ENCODE results near the gene PACRG. TPM values are rescaled to one million over a fixed set of nuclear protein-coding genes. Genes with fewer than 3 reads are reported as not detected.

The PACRG gene
- total RNA-seq, 3 donors from 2014 or later, result 0.64 to 6.4 (median 4.6) TPM

DNA sequence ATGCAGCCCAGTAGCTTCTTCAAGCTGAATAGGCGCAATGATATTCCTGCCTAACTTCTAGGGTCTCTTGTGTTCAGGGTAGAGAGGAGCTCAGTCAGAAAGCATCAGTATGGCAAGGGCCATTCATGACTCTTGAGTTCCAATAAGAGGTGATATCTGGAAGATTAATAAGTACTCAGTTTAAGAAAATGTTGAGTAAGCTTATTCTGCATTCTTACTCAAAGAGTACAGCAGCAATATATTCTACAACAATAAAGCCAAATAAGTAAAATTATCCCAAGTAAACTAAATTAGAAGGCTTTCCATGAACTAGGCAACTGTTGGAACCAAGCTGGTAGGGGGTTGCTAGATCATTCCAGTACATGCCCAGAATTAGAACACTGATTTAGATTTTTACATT is 303.2 kb downstream of the PACRG start:
- Histone ChIP-seq H3K4me3 (no peak overlapping the region), H3K27me3 (no peaks in the 10 kb centered on the region), H3K27ac (no peak overlapping the region), H3K9me3 (no peaks in the 10 kb centered on the region), H3K4me1 (no peaks in the 10 kb centered on the region), H3K36me3 (no peaks in the 10 kb centered on the region)
- TF ChIP-seq POLR2AphosphoS5 (IDR thresholded peaks at IDR 0.05) (no peak), POLR2A (IDR thresholded peaks at IDR 0.05) (no peak)
- TF ChIP-seq, protein P1, sequence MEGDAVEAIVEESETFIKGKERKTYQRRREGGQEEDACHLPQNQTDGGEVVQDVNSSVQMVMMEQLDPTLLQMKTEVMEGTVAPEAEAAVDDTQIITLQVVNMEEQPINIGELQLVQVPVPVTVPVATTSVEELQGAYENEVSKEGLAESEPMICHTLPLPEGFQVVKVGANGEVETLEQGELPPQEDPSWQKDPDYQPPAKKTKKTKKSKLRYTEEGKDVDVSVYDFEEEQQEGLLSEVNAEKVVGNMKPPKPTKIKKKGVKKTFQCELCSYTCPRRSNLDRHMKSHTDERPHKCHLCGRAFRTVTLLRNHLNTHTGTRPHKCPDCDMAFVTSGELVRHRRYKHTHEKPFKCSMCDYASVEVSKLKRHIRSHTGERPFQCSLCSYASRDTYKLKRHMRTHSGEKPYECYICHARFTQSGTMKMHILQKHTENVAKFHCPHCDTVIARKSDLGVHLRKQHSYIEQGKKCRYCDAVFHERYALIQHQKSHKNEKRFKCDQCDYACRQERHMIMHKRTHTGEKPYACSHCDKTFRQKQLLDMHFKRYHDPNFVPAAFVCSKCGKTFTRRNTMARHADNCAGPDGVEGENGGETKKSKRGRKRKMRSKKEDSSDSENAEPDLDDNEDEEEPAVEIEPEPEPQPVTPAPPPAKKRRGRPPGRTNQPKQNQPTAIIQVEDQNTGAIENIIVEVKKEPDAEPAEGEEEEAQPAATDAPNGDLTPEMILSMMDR (IDR thresholded peaks at IDR 0.05), result no peak
- intact Hi-C loops (cut with DNase I; ENCODE audit: low total_unique reads), result loop anchor here (5.0 kb wide), 1 partner anchor 221 kb away; no protein-coding TSS in a partner anchor
- DNase-seq (ENCODE audit: low spot score in 2 of 2), result no peak

DNA sequence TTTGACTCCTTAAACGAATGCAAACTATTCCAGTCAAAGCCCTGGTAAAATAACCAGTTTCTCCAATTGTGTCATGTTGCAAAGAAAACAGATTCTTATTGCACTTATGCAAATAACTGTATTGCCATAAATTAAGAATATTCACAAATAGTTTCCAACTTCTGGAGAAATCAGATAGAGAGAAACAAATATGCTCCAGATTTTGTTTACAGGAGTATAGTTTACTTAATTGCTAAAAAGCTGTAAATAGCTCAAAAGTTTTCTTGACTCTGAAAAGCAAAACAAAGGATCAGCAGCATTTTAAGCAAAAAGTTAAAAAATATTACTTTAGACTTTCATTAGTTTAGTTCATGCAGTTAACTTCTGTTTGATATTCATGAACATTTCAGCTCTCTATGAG is 304.2 kb downstream of the PACRG start:
- DNase-seq (ENCODE audit: low spot score in 2 of 2), result no peak
- no peak for TF ChIP-seq POLR2AphosphoS5 (IDR thresholded peaks at IDR 0.05)
- TF ChIP-seq, protein P1 (IDR thresholded peaks at IDR 0.05), result no peak
- TF ChIP-seq POLR2A (IDR thresholded peaks at IDR 0.05), result no peak
- intact Hi-C loops (cut with DNase I; ENCODE audit: low total_unique reads), result loop anchor here (5.0 kb wide), 1 partner anchor 220 kb away; no protein-coding TSS in a partner anchor
- H3K27ac ChIP-seq, result no peak overlapping the region
- H3K4me1 ChIP-seq, result no peaks in the 10 kb centered on the region
- H3K27me3 ChIP-seq, result no peaks in the 10 kb centered on the region
- H3K9me3 ChIP-seq, result no peaks in the 10 kb centered on the region
- H3K36me3 ChIP-seq, result no peaks in the 10 kb centered on the region
- H3K4me3 ChIP-seq, result no peak overlapping the region

DNA sequence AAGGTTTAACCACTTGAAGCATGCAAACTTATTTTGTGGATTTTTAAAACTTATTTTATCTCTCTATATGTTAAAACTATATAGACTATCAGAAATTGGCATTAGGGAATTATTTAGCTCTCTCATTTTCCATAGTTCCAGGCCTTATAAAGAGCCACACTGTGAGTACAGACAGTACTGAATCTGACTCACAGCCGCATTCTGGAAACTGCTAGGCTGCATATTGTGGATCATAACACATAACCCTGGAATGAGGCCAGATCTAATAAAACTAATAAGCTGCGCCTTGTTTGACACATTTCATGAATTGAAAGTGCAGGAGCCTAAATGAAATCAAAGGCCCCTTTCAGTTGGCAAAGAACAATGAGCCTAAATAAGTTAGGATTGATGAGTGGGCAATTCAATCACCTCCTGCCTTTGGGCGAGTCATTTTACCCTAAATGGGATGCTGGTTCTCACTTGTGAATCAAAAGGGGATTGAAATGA is 308.4 kb downstream of the PACRG start:
- intact Hi-C loops (cut with DNase I; ENCODE audit: low total_unique reads), result loop anchor here (5.0 kb wide), 1 partner anchor 359 kb away; no protein-coding TSS in a partner anchor
- H3K27ac ChIP-seq, result no peak overlapping the region
- DNase-seq (ENCODE audit: low spot score in 2 of 2), result no peak
- H3K9me3 ChIP-seq, result peaks cover 7 to 10% of the 10 kb centered on the region in 2 donors
- no peak overlapping the region for H3K4me3 ChIP-seq
- TF ChIP-seq POLR2AphosphoS5 (IDR thresholded peaks at IDR 0.05) (no peak), POLR2A (IDR thresholded peaks at IDR 0.05) (no peak)
- TF ChIP-seq, protein P1 (IDR thresholded peaks at IDR 0.05), result no peak
- H3K27me3 ChIP-seq, result no peaks in the 10 kb centered on the region
- no peaks in the 10 kb centered on the region for H3K36me3 ChIP-seq
- H3K4me1 ChIP-seq, result no peaks in the 10 kb centered on the region

DNA sequence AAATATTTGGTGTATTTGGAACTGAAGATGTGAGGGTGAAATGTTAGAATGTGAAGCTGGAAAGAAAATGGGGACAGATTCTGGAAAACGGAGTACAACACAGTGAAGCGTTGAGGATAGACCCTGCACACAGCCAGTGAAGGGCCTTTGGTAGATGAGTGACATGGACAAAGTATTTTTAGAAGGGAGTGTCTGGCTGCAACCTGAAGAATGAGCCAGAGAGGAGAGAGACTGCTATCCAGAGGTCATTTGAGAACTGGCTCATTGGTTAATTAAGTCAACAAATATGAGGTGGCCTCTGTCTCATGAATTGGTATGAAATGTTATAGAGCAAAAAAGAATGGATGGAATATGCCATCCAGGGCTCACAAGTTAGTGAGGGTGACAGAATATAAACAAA is 310.5 kb downstream of the PACRG start:
- Histone ChIP-seq H3K4me3 (no peak overlapping the region), H3K4me1 (no peaks in the 10 kb centered on the region), H3K36me3 (no peaks in the 10 kb centered on the region), H3K27ac (no peak overlapping the region), H3K27me3 (no peaks in the 10 kb centered on the region), H3K9me3 (peaks cover 7 to 10% of the 10 kb centered on the region in 2 donors)
- no peak for DNase-seq (ENCODE audit: low spot score in 2 of 2)
- TF ChIP-seq, protein P1 (IDR thresholded peaks at IDR 0.05), result no peak
- TF ChIP-seq POLR2AphosphoS5 (IDR thresholded peaks at IDR 0.05) (no peak), POLR2A (IDR thresholded peaks at IDR 0.05) (no peak)
- intact Hi-C loops (cut with DNase I; ENCODE audit: low total_unique reads), result loop anchor here (5.0 kb wide), 1 partner anchor 361 kb away; no protein-coding TSS in a partner anchor

DNA sequence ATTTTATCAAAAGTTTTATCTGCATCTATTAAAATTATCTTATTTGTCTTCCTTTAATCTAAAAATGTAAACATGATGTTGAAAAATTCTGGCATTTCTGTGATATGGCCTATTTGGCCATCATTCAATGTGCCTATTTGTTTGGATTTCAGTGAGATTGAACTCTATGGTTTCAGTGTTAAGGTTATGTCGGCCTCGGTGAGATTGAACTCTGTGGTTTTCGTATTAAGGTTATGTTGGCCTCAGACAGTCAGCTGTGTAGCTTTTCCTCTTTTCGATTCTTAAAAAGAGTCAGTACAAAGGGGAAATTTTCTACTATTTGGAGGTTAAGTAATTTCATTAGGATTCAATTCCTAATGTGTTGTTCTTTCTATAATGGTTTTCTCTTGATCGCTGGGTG is 320.6 kb downstream of the PACRG start:
- DNase-seq (ENCODE audit: low spot score in 2 of 2), result no peak
- intact Hi-C loops (cut with DNase I; ENCODE audit: low total_unique reads), result no loop called here
- H3K4me3 ChIP-seq, result no peak overlapping the region

More for the DNA sequence above, 320.6 kb downstream of the PACRG start:
- no peaks in the 10 kb centered on the region for H3K9me3 ChIP-seq
- H3K27ac ChIP-seq, result no peak overlapping the region
- no peaks in the 10 kb centered on the region for H3K36me3 ChIP-seq
- no peaks in the 10 kb centered on the region for H3K27me3 ChIP-seq
- TF ChIP-seq POLR2AphosphoS5 (IDR thresholded peaks at IDR 0.05), result no peak
- TF ChIP-seq POLR2A (IDR thresholded peaks at IDR 0.05), result no peak
- TF ChIP-seq, protein P1 (IDR thresholded peaks at IDR 0.05), result no peak
- H3K4me1 ChIP-seq, result no peaks in the 10 kb centered on the region
